CD4-positive, alpha-beta T cell (primary cell): ENCODE results near the gene UBL4A. TPM values are rescaled to one million over a fixed set of nuclear protein-coding genes. Genes with fewer than 3 reads are reported as not detected.

Experiments used
- ATAC-seq: fragments of 200-7000 bp; cut with Tn5 transposase; one replicate; pipeline ENCODE4 v1.10.0; 2022; ENCODE audit warnings: mild to moderate bottlenecking; ENCODE audit not compliant: poor library complexity
- CTCF ChIA-PET: fragments of 350-600 bp; sonication (Branson Sonifier 250); formaldehyde crosslinking; loops from one replicate; lab custom pipeline; 2021; ENCODE audit warnings: antibody characterized with exemption, inconsistent platforms; lab: Charles Lee
- POLR2A ChIA-PET: fragments of 350-600 bp; sonication (Branson Sonifier 250); formaldehyde crosslinking; loops from one replicate; lab custom pipeline; 2021; ENCODE audit warnings: antibody characterized with exemption, inconsistent platforms; lab: Charles Lee
- DNase-seq, 14 experiments: peaks; one replicate each; pipeline ENCODE4 v3.0.0-alpha.2; 2013 to 2020; ENCODE audit warnings: mixed read lengths in 2 of 14
- H3K27ac ChIP-seq, 2 donors: one replicate each; pipeline versions ENCODE4 v1.5.1 to v1.7.0; 2013; ENCODE audit warnings: low read length in 2 of 2, low read depth in 1 of 2, mild to moderate bottlenecking in 1 of 2
- H3K27me3 ChIP-seq, 2 experiments: 1 replicate in 1 of 2; 2 replicates in 1 of 2; pipeline versions ENCODE4 v1.6.1 to v1.7.0; 2013; ENCODE audit warnings: low read length in 2 of 2, control low read depth in 1 of 2, mild to moderate bottlenecking in 1 of 2, moderate library complexity in 1 of 2; ENCODE audit not compliant: insufficient read depth in 2 of 2, control insufficient read depth in 1 of 2
- H3K36me3 ChIP-seq: one replicate; pipeline ENCODE4 v1.6.1; 2013; ENCODE audit warnings: low read length, control low read depth; ENCODE audit not compliant: insufficient read depth
- H3K4me1 ChIP-seq: one replicate; pipeline ENCODE4 v1.6.1; 2013; ENCODE audit warnings: low read length, control low read depth; ENCODE audit not compliant: insufficient read depth
- H3K4me3 ChIP-seq: one replicate; pipeline ENCODE4 v1.5.1; 2013; ENCODE audit warnings: mild to moderate bottlenecking, low read length, moderate library complexity
- H3K9me3 ChIP-seq, 2 experiments: 1 replicate in 1 of 2; 2 replicates in 1 of 2; pipeline versions ENCODE4 v1.6.1 to v1.7.0; 2013; ENCODE audit warnings: low read length in 2 of 2, mild to moderate bottlenecking in 2 of 2, control low read depth in 1 of 2, moderate library complexity in 1 of 2; ENCODE audit not compliant: control insufficient read depth in 1 of 2, insufficient read depth in 1 of 2
- H3K27ac Mint-ChIP-seq: one replicate; pipeline ENCODE4 v1.8.0; 2020; ENCODE audit warnings: mixed read lengths
- H3K27me3 Mint-ChIP-seq: one replicate; pipeline ENCODE4 v1.8.0; 2021; ENCODE audit warnings: mixed read lengths
- H3K36me3 Mint-ChIP-seq: one replicate; pipeline ENCODE4 v1.8.0; 2021; ENCODE audit warnings: low read depth, mixed read lengths
- H3K4me1 Mint-ChIP-seq: one replicate; pipeline ENCODE4 v1.8.0; 2021; ENCODE audit warnings: low read depth, mixed read lengths
- H3K4me3 Mint-ChIP-seq: one replicate; pipeline ENCODE4 v1.8.0; 2020; ENCODE audit warnings: mild to moderate bottlenecking, mixed read lengths
- H3K9me3 Mint-ChIP-seq: one replicate; pipeline ENCODE4 v1.8.0; 2020; ENCODE audit warnings: mixed read lengths
- intact Hi-C, 2 experiments: fragments of 100-400 bp; cut with DNase I in 1 of 2; cut with micrococcal nuclease in 1 of 2; formaldehyde crosslinking; loops; one replicate each; pipeline versions ENCODE4 v1.15.1 to v1.9.0; 2023 to 2025; cut with DNase I, micrococcal nuclease
- total RNA-seq, 174 experiments: library from RNA in 2 of 174; stranded (reverse) in 2 of 174; gene quantifications; one replicate each; pipeline ENCODE4 v1.2.3 and lab custom pipeline; 2021 to 2026
- TF ChIP-seq, protein P1 (sequence below): fragments of 200-600 bp; IDR thresholded peaks from one replicate; pipeline ENCODE4 v1.8.0; 2022; ENCODE audit warnings: antibody characterized with exemption, mild to moderate bottlenecking

The UBL4A gene
- total RNA-seq, 2 experiments from 2014 or later: 6.6 to 8.9 TPM

DNA sequence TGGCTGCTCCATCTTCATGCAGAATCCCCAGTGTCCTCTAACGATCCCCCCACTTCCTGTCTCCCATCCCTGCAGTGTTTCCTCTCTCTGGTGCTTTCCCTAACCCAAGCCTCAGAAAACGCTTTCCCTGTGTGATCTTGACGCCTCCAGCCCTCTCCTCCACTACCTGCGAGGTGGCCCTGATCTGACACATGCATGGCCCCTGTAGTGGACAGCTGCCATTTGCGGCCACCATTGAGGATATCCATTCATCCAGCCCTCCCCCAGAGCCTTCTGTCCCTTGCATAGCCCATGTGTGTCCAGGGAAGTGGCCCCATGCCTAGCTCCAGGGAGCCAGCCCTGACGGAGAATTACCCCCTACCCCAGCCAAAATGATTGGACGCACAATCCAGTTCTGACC is 3.1 kb downstream of the UBL4A start:
- H3K4me3 Mint-ChIP-seq: no peak overlapping the region
- H3K4me1 Mint-ChIP-seq: peaks cover 12% of the 10 kb centered on the region
- CTCF ChIA-PET: no interaction called here
- no peaks in the 10 kb centered on the region for H3K36me3 Mint-ChIP-seq
- TF ChIP-seq, protein P1, sequence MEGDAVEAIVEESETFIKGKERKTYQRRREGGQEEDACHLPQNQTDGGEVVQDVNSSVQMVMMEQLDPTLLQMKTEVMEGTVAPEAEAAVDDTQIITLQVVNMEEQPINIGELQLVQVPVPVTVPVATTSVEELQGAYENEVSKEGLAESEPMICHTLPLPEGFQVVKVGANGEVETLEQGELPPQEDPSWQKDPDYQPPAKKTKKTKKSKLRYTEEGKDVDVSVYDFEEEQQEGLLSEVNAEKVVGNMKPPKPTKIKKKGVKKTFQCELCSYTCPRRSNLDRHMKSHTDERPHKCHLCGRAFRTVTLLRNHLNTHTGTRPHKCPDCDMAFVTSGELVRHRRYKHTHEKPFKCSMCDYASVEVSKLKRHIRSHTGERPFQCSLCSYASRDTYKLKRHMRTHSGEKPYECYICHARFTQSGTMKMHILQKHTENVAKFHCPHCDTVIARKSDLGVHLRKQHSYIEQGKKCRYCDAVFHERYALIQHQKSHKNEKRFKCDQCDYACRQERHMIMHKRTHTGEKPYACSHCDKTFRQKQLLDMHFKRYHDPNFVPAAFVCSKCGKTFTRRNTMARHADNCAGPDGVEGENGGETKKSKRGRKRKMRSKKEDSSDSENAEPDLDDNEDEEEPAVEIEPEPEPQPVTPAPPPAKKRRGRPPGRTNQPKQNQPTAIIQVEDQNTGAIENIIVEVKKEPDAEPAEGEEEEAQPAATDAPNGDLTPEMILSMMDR: no peak
- no peaks in the 10 kb centered on the region for H3K9me3 ChIP-seq
- no peaks in the 10 kb centered on the region for H3K27me3 Mint-ChIP-seq
- H3K36me3 ChIP-seq: peaks cover 16% of the 10 kb centered on the region
- H3K4me1 ChIP-seq: peaks cover 43% of the 10 kb centered on the region
- no peak overlapping the region for H3K27ac Mint-ChIP-seq
- no peaks in the 10 kb centered on the region for H3K27me3 ChIP-seq
- intact Hi-C loops: loop anchor here in 1 of 2 experiments (10.0 kb wide), 1 partner anchor 49 kb away; the partner anchor contains the start of gene GDI1
- ATAC-seq (no peak), DNase-seq (no peak)
- no peak overlapping the region for H3K27ac ChIP-seq
- H3K4me3 ChIP-seq: no peak overlapping the region
- no peaks in the 10 kb centered on the region for H3K9me3 Mint-ChIP-seq
- POLR2A ChIA-PET: no interaction called here

- peaks cover 16% of the 10 kb centered on the region for H3K36me3 ChIP-seq
- ATAC-seq (no peak), DNase-seq (no peak)
- no peaks in the 10 kb centered on the region for H3K9me3 ChIP-seq
- Mint-ChIP-seq H3K9me3 (no peaks in the 10 kb centered on the region), H3K36me3 (no peaks in the 10 kb centered on the region), H3K27ac (no peak overlapping the region), H3K4me3 (no peak overlapping the region), H3K27me3 (no peaks in the 10 kb centered on the region), H3K4me1 (peaks cover 13% of the 10 kb centered on the region)
- ChIA-PET POLR2A (no interaction called here), CTCF (no interaction called here)
- H3K4me1 ChIP-seq: peaks cover 48% of the 10 kb centered on the region
- H3K27me3 ChIP-seq: no peaks in the 10 kb centered on the region
- intact Hi-C loops: loop anchor here in 1 of 2 experiments (10.0 kb wide), 1 partner anchor 48 kb away; the partner anchor contains the start of gene GDI1
- no peak overlapping the region for H3K4me3 ChIP-seq
- H3K27ac ChIP-seq: no peak overlapping the region
- TF ChIP-seq, protein P1: no peak
Observed at GRCh38 chrX:154482786-154483185, 3.6 kb downstream of the UBL4A start.

GRCh38 chrX:154481911-154482601 is 4.4 kb downstream of the UBL4A start:
- no peak for DNase-seq
- Mint-ChIP-seq H3K27ac (no peak overlapping the region), H3K9me3 (no peaks in the 10 kb centered on the region), H3K27me3 (no peaks in the 10 kb centered on the region), H3K36me3 (no peaks in the 10 kb centered on the region), H3K4me3 (no peak overlapping the region), H3K4me1 (peaks cover 20% of the 10 kb centered on the region)
- intact Hi-C loops: loop anchor here in 1 of 2 experiments (10.0 kb wide), 1 partner anchor 47 kb away; the partner anchor contains the start of gene GDI1
- Histone ChIP-seq H3K9me3 (no peaks in the 10 kb centered on the region), H3K27ac (no peak overlapping the region), H3K27me3 (no peaks in the 10 kb centered on the region), H3K36me3 (peaks cover 16% of the 10 kb centered on the region), H3K4me3 (no peak overlapping the region), H3K4me1 (peaks cover 45% of the 10 kb centered on the region)
- TF ChIP-seq, protein P1: no peak
- CTCF ChIA-PET: no interaction called here
- ATAC-seq: no peak
- POLR2A ChIA-PET: no interaction called here
